ENCODE measurements around the gene PRKG1.
"Not testable (repeated sequence)": the region's sequence is repeated elsewhere in the genome, so short reads cannot be mapped to it uniquely, and the experiment has no call there.

PRKG1 gene

GRCh38 chr10:52232561-52233350, 1158.5 kb downstream of the PRKG1 start:
- DNase-seq (ENCODE audit: low read depth in 2 of 3, low spot score in 2 of 3): no peak

DNA sequence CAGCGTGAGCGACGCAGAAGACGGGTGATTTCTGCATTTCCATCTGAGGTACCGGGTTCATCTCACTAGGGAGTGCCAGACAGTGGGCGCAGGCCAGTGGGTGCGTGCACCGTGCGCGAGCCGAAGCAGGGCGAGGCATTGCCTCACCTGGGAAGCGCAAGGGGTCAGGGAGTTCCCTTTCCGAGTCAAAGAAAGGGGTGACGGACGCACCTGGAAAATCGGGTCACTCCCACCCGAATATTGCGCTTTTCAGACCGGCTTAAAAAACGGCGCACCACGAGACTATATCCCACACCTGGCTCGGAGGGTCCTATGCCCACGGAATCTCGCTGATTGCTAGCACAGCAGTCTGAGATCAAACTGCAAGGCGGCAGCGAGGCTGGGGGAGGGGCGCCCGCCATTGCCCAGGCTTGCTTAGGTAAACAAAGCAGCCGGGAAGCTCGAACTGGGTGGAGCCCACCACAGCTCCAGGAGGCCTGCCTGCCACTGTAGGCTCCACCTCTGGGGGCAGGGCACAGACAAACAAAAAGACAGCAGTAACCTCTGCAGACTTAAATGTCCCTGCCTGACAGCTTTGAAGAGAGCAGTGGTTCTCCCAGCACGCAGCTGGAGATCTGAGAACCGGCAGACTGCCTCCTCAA, 1159.2 kb downstream of the PRKG1 start:
- not testable (repeated sequence) for DNase-seq (ENCODE audit: low read depth in 2 of 3, low spot score in 2 of 3)

DNA sequence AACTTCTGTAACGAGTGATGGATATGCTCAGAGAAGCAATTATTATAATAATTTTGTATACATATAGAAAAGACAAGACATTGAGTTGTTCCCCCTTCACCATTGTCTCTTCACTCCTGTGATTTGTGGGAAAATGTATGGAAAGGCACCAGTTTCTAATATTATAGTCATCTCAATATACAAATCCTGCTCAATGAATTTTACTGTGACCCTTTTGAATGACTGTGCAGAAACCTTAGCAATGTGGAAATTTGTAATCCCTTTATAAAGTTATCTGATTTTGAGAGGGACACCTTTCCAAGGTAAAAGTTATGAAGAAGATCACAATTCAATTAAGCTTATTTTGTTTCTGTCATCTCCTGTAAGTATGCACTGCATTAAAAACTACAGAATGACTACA, 1165.5 kb downstream of the PRKG1 start:
- no peak for DNase-seq (ENCODE audit: low read depth in 2 of 3, low spot score in 2 of 3)

DNA sequence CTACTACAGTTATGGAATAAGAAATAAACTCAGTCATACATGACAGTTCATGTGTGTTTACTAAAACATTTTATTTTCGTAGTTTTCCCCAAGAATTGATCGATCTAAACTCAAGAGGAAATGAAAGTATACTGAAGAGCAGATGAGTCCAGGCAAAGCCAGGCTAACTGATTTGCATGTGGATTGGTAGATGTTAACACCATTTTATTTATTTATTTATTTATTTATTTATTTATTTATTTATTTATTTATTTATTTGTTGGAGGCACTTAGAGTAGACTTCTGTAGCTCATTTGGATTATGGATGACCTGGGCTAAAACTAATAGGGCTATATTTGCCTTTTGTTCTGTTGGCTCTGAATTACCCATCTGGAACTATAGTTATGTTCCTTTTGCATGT, 1171.3 kb downstream of the PRKG1 start:
- no peak for DNase-seq (ENCODE audit: low read depth in 2 of 3, low spot score in 2 of 3)

DNA sequence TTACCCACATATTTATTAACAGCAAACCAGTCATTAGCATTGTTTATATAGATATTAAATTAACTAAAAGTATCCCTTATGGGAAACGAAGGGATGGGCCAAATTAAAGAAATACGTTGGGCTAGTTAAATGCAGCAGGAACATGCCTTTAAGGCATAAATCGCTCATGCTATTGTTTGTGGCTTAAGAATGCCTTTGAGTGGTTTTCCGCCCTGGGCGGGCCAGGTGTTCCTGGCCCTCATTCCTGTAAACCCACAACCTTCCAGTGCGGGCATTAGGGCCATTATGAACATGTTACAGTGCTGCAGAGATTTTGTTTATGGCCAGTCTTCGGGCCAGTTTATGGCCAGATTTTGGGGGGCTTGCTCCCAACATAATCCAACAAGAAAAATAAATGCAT, 1173.6 kb downstream of the PRKG1 start:
- not testable (repeated sequence) for DNase-seq (ENCODE audit: low read depth in 2 of 3, low spot score in 2 of 3)

GRCh38 chr10:52248697-52249306, 1174.5 kb downstream of the PRKG1 start:
- no peak for DNase-seq (ENCODE audit: low read depth in 2 of 3, low spot score in 2 of 3)

DNA sequence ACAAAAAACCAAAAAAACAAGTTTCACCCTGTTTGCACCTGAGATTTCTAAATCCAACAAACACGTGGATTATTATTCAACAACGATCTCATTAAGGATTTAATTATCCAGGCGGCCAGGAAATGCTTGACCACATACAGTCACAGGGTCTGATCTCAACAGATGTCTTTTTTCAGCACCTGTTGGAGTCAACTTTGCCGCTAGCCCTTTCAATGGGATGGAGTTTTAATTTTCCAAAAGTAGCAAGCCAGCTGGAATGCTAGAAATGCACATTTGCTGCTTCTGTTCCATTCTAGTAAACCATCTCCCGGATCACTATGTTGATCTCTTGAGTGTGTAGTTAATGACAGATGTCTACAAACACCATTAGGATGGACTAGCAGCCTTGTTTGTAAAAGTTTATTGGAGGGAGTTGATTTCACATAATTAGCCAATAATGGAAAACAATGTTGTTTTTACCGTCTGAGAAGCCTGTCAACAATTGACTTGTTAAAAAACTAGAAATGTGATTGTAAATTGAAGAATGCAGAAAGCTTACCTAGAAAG, 1175.6 kb downstream of the PRKG1 start:
- no peak for DNase-seq (ENCODE audit: low read depth in 2 of 3, low spot score in 2 of 3)

DNA sequence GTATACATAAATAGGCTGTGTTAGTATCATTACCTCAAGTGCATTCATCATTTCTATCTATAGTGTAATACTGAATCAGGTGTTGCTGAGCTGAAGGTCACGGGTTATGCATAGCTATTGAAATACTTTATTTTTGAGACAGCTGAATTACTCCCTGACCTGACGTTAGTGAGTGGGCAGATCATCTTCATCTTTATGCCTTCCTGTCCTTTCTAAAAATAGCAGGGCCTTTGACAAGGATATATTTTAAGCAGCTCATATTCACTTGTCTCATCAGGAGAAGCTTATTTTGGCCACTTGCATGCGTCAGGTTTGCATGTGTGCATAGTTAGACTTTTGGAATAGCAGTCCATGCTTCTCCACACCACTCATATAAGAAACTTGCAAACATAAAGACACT, 1176.2 kb downstream of the PRKG1 start:
- no peak for DNase-seq (ENCODE audit: low read depth in 2 of 3, low spot score in 2 of 3)

DNA sequence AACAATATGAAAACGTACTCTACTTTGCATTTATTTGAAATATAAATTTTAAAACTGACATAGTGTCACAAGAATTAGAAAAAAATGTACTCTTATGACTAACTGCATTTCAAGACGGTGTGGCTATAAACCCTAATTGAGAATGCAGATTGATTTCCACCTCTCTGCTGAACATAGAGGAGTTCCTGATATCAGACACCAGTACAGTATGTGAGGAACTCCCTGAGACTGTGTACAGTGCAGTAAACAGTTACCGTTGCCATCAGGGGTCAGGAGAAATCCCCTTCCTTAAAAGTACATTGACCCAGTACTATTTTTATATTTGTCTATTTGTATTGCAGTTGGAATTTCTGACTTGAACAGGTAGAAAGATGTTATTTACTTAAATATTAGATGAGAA, 1178.0 kb downstream of the PRKG1 start:
- DNase-seq (ENCODE audit: low read depth in 2 of 3, low spot score in 2 of 3): no peak

GRCh38 chr10:52256832-52257691, 1182.8 kb downstream of the PRKG1 start:
- no peak for DNase-seq (ENCODE audit: low read depth in 2 of 3, low spot score in 2 of 3)

DNA sequence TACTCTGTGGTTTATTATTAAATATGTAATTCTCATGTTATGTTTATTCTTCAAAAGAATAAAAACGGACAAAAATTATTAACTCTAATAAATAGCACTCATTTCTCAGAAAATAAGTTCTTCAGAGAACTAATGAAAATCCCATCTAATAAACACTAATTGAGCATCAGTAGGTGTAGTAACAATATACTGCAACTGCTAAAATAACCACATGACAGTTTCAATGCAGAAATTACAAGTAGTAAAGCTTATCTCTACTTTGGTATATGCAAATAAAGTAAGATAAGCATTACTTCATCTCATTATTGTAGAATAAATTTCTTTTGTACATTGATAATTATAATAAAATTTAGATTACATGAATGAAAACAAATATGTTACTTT, 1183.4 kb downstream of the PRKG1 start:
- no peak for DNase-seq (ENCODE audit: low read depth in 2 of 3, low spot score in 2 of 3)

DNA sequence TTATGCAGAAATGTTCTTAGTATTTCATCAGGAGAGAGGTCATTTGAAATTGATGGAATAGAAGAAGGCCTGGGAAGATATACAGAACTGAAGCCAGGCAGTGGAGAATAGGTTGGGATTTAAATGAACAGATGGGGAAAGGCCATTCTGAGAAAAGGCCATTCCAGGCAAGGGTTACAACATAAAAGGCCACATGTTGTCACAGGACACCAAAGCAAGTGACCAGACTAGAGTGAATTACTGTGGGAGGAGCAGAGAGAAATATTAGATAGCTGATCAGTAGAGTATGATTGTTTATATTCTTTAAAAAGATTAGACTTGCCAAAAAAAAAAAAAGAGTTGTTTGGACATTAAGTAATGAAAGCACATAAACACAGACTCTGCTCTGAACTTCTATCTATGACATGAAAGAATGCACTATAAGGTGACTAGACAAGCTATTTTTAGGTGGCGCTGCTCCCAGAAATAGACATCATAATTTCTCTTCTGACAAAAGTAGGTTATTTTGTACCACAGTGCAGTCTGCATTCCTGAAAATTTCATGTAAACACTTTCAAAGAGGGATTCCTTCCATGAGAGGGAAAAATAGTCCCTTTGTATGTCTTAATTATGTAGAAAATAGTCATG, 1184.6 kb downstream of the PRKG1 start:
- no peak for DNase-seq (ENCODE audit: low read depth in 2 of 3, low spot score in 2 of 3)

DNA sequence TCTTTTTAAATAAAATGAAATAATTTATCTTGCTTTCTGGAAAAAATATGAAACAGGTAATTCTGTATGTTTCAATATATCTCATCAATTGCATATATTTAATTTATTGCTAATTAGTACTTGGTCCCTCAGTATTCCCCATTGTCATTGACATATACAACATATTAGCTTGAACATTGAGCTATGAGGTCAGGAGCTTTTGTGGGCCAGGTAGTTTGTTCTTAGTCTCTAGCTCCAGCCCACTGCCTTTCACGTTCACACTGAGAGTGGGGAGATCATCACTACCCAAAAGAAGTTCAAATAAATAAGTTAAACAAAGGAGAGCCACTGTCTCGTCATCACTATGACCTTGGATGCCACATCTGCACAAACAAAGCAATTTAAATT, 1185.1 kb downstream of the PRKG1 start:
- no peak for DNase-seq (ENCODE audit: low read depth in 2 of 3, low spot score in 2 of 3)

GRCh38 chr10:52261362-52261761, 1187.1 kb downstream of the PRKG1 start:
- DNase-seq (ENCODE audit: low read depth in 2 of 3, low spot score in 2 of 3): no peak

DNA sequence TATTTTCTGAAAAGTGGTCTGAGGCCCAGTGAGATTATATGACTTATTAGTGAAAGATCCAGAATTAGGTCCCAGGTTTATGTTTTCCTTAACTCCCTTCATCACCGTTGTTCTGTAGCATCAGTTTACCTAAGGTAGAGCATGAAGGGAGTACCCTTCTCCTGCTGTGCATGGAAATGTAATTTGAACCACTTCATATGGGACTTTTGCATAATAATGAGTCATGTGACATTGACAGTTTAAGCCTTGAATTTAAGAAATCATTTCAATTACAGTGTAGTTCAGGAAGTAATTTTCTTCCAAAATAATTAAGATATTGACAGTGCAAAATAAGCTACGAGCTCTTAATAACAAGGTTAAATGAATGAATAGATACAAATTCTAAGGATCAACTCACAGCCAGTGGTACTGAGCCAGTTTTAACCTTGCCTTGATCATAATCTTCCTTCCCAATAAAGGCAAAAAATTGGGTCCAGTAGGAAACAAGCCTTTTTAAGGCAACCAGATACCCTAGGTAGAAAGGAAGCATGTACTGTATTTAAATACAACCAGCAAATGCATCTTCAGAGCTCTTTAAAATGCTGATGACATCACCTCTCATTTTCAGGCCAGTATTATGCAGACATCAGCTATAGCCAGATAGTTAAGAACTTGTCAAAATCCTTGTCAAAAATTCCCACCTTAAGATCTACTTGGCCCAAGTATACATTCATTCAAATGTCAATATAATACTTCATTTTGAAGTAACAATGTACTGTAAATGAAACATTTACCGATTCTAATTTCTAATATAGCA, 1191.0 kb downstream of the PRKG1 start:
- no peak for DNase-seq (ENCODE audit: low read depth in 2 of 3, low spot score in 2 of 3)

- DNase-seq (ENCODE audit: low read depth in 2 of 3, low spot score in 2 of 3): no peak
These were observed 1192.6 kb downstream of the PRKG1 start for GRCh38 chr10:52266858-52267257.

- DNase-seq (ENCODE audit: low read depth in 2 of 3, low spot score in 2 of 3): no peak
These were observed 1194.5 kb downstream of the PRKG1 start for GRCh38 chr10:52268790-52269189.

DNA sequence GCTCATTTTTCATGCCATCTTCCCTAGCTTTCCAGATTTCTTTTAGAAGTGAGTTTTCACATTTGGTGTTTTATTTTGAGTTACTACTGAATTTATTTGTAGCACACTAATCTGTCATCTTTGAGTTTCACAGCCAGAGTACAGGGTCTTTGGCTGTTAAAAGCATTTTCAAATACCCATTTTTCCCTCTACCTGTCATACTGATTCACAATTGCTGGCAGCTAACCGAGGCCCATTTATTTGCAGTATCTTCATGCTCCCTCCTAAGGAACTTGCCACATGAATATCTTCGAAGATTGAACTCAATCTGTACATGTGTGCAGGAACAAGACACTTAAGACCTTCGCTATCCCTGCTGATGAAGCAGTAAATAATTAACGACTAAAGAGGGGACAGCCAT, 1194.9 kb downstream of the PRKG1 start:
- no peak for DNase-seq (ENCODE audit: low read depth in 2 of 3, low spot score in 2 of 3)

GRCh38 chr10:52276163-52276562, 1201.9 kb downstream of the PRKG1 start:
- no peak for DNase-seq (ENCODE audit: low read depth in 2 of 3, low spot score in 2 of 3)

DNA sequence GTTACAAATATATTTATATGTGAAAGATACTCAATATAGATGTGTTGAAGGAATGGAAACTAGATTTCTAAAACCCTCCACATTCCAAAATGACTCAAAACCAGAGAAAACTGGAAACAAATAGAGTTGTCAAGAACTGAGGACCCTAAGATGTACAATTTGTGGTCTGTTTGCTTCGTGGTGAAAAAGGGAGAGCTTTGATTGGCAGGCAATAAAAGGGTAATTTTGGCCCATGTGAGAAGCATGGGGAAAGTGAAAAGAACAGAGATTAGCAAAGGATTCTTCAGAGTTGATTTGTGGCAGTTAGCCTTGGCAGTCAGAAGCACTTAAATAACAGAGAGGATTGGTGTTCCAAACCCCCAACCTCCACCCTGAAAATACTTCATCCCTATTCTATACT, 1202.7 kb downstream of the PRKG1 start:
- DNase-seq (ENCODE audit: low read depth in 2 of 3, low spot score in 2 of 3): no peak
